ENCODE results near the gene OR4C11. TPM values are rescaled to one million over a fixed set of nuclear protein-coding genes. Genes with fewer than 3 reads are reported as not detected.

OR4C11 gene
- total RNA-seq, 1 donor from 2014 or later: not detected

GRCh38 chr11:55572548-55572947 lies 34.9 kb downstream of the OR4C11 start:
- Histone ChIP-seq H3K36me3 (ENCODE audit: control insufficient read depth, insufficient read depth, low read length) (no peaks in the 10 kb centered on the region), H3K4me3 (ENCODE audit: low read depth, low read length) (no peak overlapping the region), H3K27me3 (ENCODE audit: control insufficient read depth, insufficient read depth, low read length) (no peaks in the 10 kb centered on the region)
- DNase-seq (ENCODE audit: low read depth): no peak
- no peak for TF ChIP-seq CTCF (IDR thresholded peaks at IDR 0.05; ENCODE audit: insufficient read depth, low read length, severe bottlenecking)
- FAIRE-seq: no peak

GRCh38 chr11:55571828-55572227 lies 35.6 kb downstream of the OR4C11 start, which contains the start of gene OR4C16:
OR4C16 (plus strand) TSS chr11:55572128; CDS start chr11:55572128, 0 bp downstream.
- Histone ChIP-seq H3K27me3 (ENCODE audit: control insufficient read depth, insufficient read depth, low read length) (no peaks in the 10 kb centered on the region), H3K36me3 (ENCODE audit: control insufficient read depth, insufficient read depth, low read length) (no peaks in the 10 kb centered on the region), H3K4me3 (ENCODE audit: low read depth, low read length) (no peak within 1 kb of the TSS)
- DNase-seq (ENCODE audit: low read depth) (no peak), FAIRE-seq (no peak)
- TF ChIP-seq CTCF (IDR thresholded peaks at IDR 0.05; ENCODE audit: insufficient read depth, low read length, severe bottlenecking): no peak

- Histone ChIP-seq H3K27me3 (ENCODE audit: control insufficient read depth, insufficient read depth, low read length) (no peaks in the 10 kb centered on the region), H3K36me3 (ENCODE audit: control insufficient read depth, insufficient read depth, low read length) (no peaks in the 10 kb centered on the region), H3K4me3 (ENCODE audit: low read depth, low read length) (no peak within 1 kb of the TSS)
- DNase-seq (ENCODE audit: low read depth): no peak
- TF ChIP-seq CTCF (IDR thresholded peaks at IDR 0.05; ENCODE audit: insufficient read depth, low read length, severe bottlenecking): no peak
- FAIRE-seq: no peak
Measured at GRCh38 chr11:55554169-55554568, 53.3 kb downstream of the OR4C11 start, which contains the start of gene OR4C15. OR4C15 (plus strand) TSS chr11:55554469; CDS start chr11:55554469, 0 bp downstream.

Other genes starting within 250 kb of the OR4C11 start
- gene OR4A15, start 239.7 kb downstream of the OR4C11 start, total RNA-seq: not detected in 2 replicates
- not detected in 2 replicates for gene OR4C15, start 53.2 kb downstream of the OR4C11 start, total RNA-seq
- gene OR4C16, start 35.5 kb downstream of the OR4C11 start, total RNA-seq: not detected in 2 replicates
- not detected in 2 replicates for gene OR4P4, start 27.5 kb upstream of the OR4C11 start, total RNA-seq
- not detected in 2 replicates for gene OR4S2, start 40.7 kb upstream of the OR4C11 start, total RNA-seq
- gene OR4C6, start 54.6 kb upstream of the OR4C11 start, total RNA-seq: not detected in 2 replicates
- not detected in 2 replicates for gene OR5D13, start 165.8 kb upstream of the OR4C11 start, total RNA-seq
- gene OR5D14, start 187.9 kb upstream of the OR4C11 start, total RNA-seq: not detected in 2 replicates
- not detected in 2 replicates for gene OR5L1, start 203.7 kb upstream of the OR4C11 start, total RNA-seq
- not detected in 2 replicates for gene OR5D18, start 212.0 kb upstream of the OR4C11 start, total RNA-seq
- gene OR5L2, start 219.6 kb upstream of the OR4C11 start, total RNA-seq: not detected in 2 replicates
- gene OR5D16, start 231.1 kb upstream of the OR4C11 start, total RNA-seq: not detected in 2 replicates